Measurements from ENCODE around the gene CYP2R1.

GRCh38 chr11:14938936-14939335, 46.9 kb upstream of the CYP2R1 start:
- TF ChIP-seq CTCF (IDR thresholded peaks at IDR 0.05) (no peak), POLR2A (IDR thresholded peaks at IDR 0.05) (no peak), POLR2AphosphoS5 (IDR thresholded peaks at IDR 0.05) (no peak)
